B cell (primary cell): ENCODE results near the gene VANGL2.

Experiments
- EZH2 ChIP-seq: IDR thresholded peaks from 2 replicates; pipeline ENCODE4 v1.6.1; 2012; ENCODE audit warnings: borderline replicate concordance, low read depth, mild to moderate bottlenecking, moderate library complexity, low read length; ENCODE audit not compliant: insufficient read depth, poor library complexity, severe bottlenecking
- TF ChIP-seq, protein P1 (sequence below): fragments of 200-600 bp; IDR thresholded peaks from one replicate; pipeline ENCODE4 v1.8.0; 2022; ENCODE audit warnings: antibody characterized with exemption, mild to moderate bottlenecking

DNA sequence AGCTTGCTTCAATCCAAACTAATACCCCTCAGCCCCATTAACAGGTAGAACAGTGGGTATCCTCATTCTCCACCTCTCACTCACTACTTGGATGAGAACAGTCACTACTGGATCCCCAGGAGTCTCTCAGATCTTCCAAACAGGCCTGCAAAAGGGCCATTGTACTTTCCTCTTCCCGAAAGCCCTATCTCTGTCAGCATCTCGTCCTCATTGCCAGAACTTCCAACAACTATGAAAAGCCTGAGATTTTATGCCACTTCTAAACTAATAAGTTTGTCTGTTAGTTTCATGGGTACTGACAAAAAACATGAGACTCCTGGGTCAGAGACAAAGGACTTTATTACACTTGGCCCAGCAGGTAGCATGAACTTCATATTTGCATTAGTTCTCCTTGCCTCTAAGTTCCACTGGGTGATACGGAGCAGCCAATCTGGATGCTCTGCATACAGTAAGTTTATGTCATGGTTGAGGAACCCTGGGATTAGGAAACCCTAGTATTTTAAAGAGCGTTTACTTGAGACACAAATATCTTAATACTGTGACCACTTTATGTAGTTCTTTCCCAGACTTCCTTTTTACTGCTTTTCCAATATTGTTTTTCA is 38.1 kb downstream of the VANGL2 start:
- no peak for TF ChIP-seq EZH2
- TF ChIP-seq, protein P1, sequence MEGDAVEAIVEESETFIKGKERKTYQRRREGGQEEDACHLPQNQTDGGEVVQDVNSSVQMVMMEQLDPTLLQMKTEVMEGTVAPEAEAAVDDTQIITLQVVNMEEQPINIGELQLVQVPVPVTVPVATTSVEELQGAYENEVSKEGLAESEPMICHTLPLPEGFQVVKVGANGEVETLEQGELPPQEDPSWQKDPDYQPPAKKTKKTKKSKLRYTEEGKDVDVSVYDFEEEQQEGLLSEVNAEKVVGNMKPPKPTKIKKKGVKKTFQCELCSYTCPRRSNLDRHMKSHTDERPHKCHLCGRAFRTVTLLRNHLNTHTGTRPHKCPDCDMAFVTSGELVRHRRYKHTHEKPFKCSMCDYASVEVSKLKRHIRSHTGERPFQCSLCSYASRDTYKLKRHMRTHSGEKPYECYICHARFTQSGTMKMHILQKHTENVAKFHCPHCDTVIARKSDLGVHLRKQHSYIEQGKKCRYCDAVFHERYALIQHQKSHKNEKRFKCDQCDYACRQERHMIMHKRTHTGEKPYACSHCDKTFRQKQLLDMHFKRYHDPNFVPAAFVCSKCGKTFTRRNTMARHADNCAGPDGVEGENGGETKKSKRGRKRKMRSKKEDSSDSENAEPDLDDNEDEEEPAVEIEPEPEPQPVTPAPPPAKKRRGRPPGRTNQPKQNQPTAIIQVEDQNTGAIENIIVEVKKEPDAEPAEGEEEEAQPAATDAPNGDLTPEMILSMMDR = no peak
